ENCODE results near the gene TLE4. TPM values are rescaled to one million over a fixed set of nuclear protein-coding genes. Genes with fewer than 3 reads are reported as not detected.

Gene TLE4
- total RNA-seq, 1 experiment from 2014 or later: 8.1 TPM

GRCh38 chr9:79588488-79589223 lies 16.9 kb downstream of the TLE4 start:
- DNase-seq: no peak
- no peaks in the 10 kb centered on the region for H3K36me3 ChIP-seq (ENCODE audit: control insufficient read depth, insufficient read depth, low read length)
- H3K4me1 Mint-ChIP-seq (ENCODE audit: low read depth, unreplicated experiment): no peaks in the 10 kb centered on the region
- BruUV-seq (replicated peaks): no TSS peak
- no peaks in the 10 kb centered on the region for H3K27me3 ChIP-seq (replicated peaks; ENCODE audit: control insufficient read depth, insufficient read depth, low read length)
- intact Hi-C loops (cut with micrococcal nuclease; ENCODE audit: unreplicated experiment): no loop called here
- H3K4me1 ChIP-seq: no peaks in the 10 kb centered on the region
- ChIA-PET POLR2A (no interaction called here), CTCF (no interaction called here)
- H3K9me3 ChIP-seq: no peaks in the 10 kb centered on the region
- H3K27me3 Mint-ChIP-seq (ENCODE audit: insufficient read depth, unreplicated experiment): no peaks in the 10 kb centered on the region
- H3K36me3 Mint-ChIP-seq (ENCODE audit: insufficient read depth, unreplicated experiment): no peaks in the 10 kb centered on the region
- no peak overlapping the region for H3K4me3 ChIP-seq (ENCODE audit: low read depth, low read length)
- H3K9me3 Mint-ChIP-seq (ENCODE audit: unreplicated experiment): no peaks in the 10 kb centered on the region
- H3K27ac Mint-ChIP-seq (ENCODE audit: unreplicated experiment): no peak overlapping the region
- H3K4me3 Mint-ChIP-seq (ENCODE audit: unreplicated experiment): no peak overlapping the region
- no peak for TF ChIP-seq CTCF (IDR thresholded peaks at IDR 0.05; ENCODE audit: insufficient read depth in 1 of 2, low read depth in 1 of 2, low read length in 1 of 2, severe bottlenecking in 1 of 2, unreplicated experiment in 1 of 2)

- CTCF ChIA-PET: no interaction called here
Measured at GRCh38 chr9:79591458-79591857, 19.7 kb downstream of the TLE4 start.

GRCh38 chr9:79592726-79593493 lies 21.1 kb downstream of the TLE4 start:
- Histone ChIP-seq H3K27me3 (replicated peaks; ENCODE audit: control insufficient read depth, insufficient read depth, low read length) (no peaks in the 10 kb centered on the region), H3K4me3 (ENCODE audit: low read depth, low read length) (no peak overlapping the region), H3K4me1 (no peaks in the 10 kb centered on the region), H3K36me3 (ENCODE audit: control insufficient read depth, insufficient read depth, low read length) (no peaks in the 10 kb centered on the region), H3K9me3 (no peaks in the 10 kb centered on the region)
- intact Hi-C loops (cut with micrococcal nuclease; ENCODE audit: unreplicated experiment): no loop called here
- no TSS peak for BruUV-seq (replicated peaks)
- TF ChIP-seq CTCF (IDR thresholded peaks at IDR 0.05; ENCODE audit: insufficient read depth in 1 of 2, low read depth in 1 of 2, low read length in 1 of 2, severe bottlenecking in 1 of 2, unreplicated experiment in 1 of 2): no peak
- Mint-ChIP-seq H3K4me3 (ENCODE audit: unreplicated experiment) (no peak overlapping the region), H3K4me1 (ENCODE audit: low read depth, unreplicated experiment) (no peaks in the 10 kb centered on the region), H3K27me3 (ENCODE audit: insufficient read depth, unreplicated experiment) (no peaks in the 10 kb centered on the region), H3K9me3 (ENCODE audit: unreplicated experiment) (no peaks in the 10 kb centered on the region), H3K36me3 (ENCODE audit: insufficient read depth, unreplicated experiment) (peaks cover 8% of the 10 kb centered on the region), H3K27ac (ENCODE audit: unreplicated experiment) (no peak overlapping the region)
- no peak for DNase-seq
- ChIA-PET POLR2A (no interaction called here), CTCF (no interaction called here)

More at GRCh38 chr9:79591458-79591857, 19.7 kb downstream of the TLE4 start:
- no peaks in the 10 kb centered on the region for H3K9me3 Mint-ChIP-seq (ENCODE audit: unreplicated experiment)
- H3K4me1 ChIP-seq: no peaks in the 10 kb centered on the region
- no peaks in the 10 kb centered on the region for H3K4me1 Mint-ChIP-seq (ENCODE audit: low read depth, unreplicated experiment)
- H3K36me3 ChIP-seq (ENCODE audit: control insufficient read depth, insufficient read depth, low read length): no peaks in the 10 kb centered on the region
- no peak overlapping the region for H3K27ac Mint-ChIP-seq (ENCODE audit: unreplicated experiment)
- no peak for DNase-seq
- H3K36me3 Mint-ChIP-seq (ENCODE audit: insufficient read depth, unreplicated experiment): peaks cover 2% of the 10 kb centered on the region
- H3K27me3 ChIP-seq (replicated peaks; ENCODE audit: control insufficient read depth, insufficient read depth, low read length): no peaks in the 10 kb centered on the region
- TF ChIP-seq CTCF (IDR thresholded peaks at IDR 0.05; ENCODE audit: insufficient read depth in 1 of 2, low read depth in 1 of 2, low read length in 1 of 2, severe bottlenecking in 1 of 2, unreplicated experiment in 1 of 2): no peak
- H3K9me3 ChIP-seq: no peaks in the 10 kb centered on the region
- POLR2A ChIA-PET: no interaction called here
- intact Hi-C loops (cut with micrococcal nuclease; ENCODE audit: unreplicated experiment): no loop called here
- no TSS peak for BruUV-seq (replicated peaks)
- H3K27me3 Mint-ChIP-seq (ENCODE audit: insufficient read depth, unreplicated experiment): no peaks in the 10 kb centered on the region
- H3K4me3 Mint-ChIP-seq (ENCODE audit: unreplicated experiment): no peak overlapping the region
- H3K4me3 ChIP-seq (ENCODE audit: low read depth, low read length): no peak overlapping the region
